Endometrium (tissue), 2 donors: ENCODE results near the gene ENTREP3.

ENCODE experiments used
- FAIRE-seq: peaks from 2 replicates; lab custom pipeline; 2012; peaks lifted over from hg19 to GRCh38; lab: Jason Lieb, UNC
- donor health status: control.
- donor health status: control.

The ENTREP3 gene

DNA sequence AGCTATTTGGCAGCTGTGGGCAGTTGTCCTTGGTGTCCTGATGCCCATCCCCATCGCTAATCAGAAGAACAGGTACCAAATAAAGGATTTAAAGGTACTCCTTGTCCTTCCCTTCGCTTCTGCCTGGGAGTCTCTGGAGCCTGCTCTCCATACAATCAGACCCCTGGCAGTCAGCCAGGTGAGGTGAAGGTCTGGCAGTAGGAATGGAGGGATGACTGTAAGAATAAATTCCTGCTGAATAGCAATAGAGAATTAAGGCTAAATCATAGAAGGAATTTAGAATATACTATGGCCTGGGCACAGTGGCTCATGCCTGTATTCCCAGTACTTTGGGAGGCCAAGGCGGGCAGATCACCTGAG lies 56.8 kb downstream of the ENTREP3 start:
- no peak for FAIRE-seq

DNA sequence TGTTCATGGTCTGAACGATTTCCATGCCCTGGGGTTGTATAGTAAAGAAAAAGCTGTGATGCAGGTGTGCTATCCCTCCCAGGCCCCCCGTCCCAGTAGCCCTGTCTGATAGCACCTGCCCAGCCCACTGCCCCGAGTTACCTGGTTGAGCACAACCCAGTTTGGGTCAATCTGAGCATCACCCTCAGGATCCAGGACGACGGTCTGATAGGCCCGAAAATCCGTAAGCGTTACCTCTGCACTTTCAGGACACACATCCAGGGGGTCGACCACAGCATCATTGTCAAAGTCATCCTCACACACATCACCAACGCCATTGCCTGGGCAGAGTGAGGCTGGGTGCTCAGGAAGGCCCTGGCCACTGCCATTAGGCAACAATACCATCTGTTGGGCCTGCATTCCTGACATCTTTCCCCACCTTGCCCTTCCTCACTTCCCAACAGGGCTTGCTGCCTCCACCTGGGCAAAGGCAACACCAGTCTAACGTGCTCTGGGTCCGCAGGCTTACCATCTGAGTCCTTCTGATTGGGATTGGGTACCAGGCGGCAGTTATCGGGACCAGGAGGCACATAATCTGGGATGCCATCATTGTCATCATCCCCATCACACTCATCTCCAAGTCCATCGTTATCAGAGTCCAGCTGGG lies 57.3 kb downstream of the ENTREP3 start:
- no peak for FAIRE-seq
